ENCODE measurements around the gene CREB3L4.
A peak's percentile ranks its signal among the peaks of the same experiment; 100 is the strongest.

Gene CREB3L4

GRCh38 chr1:153961421-153961820 lies 6.3 kb upstream of the CREB3L4 start:
- H3K9ac ChIP-seq (ENCODE audit: low read depth, low read length) = peak overlapping the region; percentile 93
- H3K4me1 ChIP-seq (ENCODE audit: insufficient read depth, low read length) = peaks cover 15% of the 10 kb centered on the region
- peaks cover 11% of the 10 kb centered on the region; the same call in 1 of the 2 replicates for H3K36me3 ChIP-seq (ENCODE audit: insufficient read depth, low read length)
- H3K9me3 ChIP-seq (ENCODE audit: control insufficient read depth, insufficient read depth, low read length) = no peaks in the 10 kb centered on the region

- H3K9ac ChIP-seq (ENCODE audit: low read depth, low read length) = peak overlapping the region; percentile 93
- peaks cover 15% of the 10 kb centered on the region for H3K4me1 ChIP-seq (ENCODE audit: insufficient read depth, low read length)
- no peaks in the 10 kb centered on the region for H3K9me3 ChIP-seq (ENCODE audit: control insufficient read depth, insufficient read depth, low read length)
- H3K36me3 ChIP-seq (ENCODE audit: insufficient read depth, low read length) = peaks cover 11% of the 10 kb centered on the region; the same call in 1 of the 2 replicates
Observed at GRCh38 chr1:153962088-153963029, 5.3 kb upstream of the CREB3L4 start.

GRCh38 chr1:153963030-153963849 lies 4.5 kb upstream of the CREB3L4 start, which contains the start of gene SLC39A1:
Gene SLC39A1 (minus strand): TSS chr1:153963537. CDS start chr1:153962715, 822 bp downstream.
- Histone ChIP-seq H3K9ac (ENCODE audit: low read depth, low read length) (peak within 1 kb of the TSS; percentile 93), H3K4me1 (ENCODE audit: insufficient read depth, low read length) (peaks cover 15% of the 10 kb centered on the region), H3K9me3 (ENCODE audit: control insufficient read depth, insufficient read depth, low read length) (no peaks in the 10 kb centered on the region), H3K36me3 (ENCODE audit: insufficient read depth, low read length) (peaks cover 11% of the 10 kb centered on the region; the same call in 1 of the 2 replicates)

- H3K9ac ChIP-seq (ENCODE audit: low read depth, low read length) = peak overlapping the region; percentile 81
- no peaks in the 10 kb centered on the region for H3K9me3 ChIP-seq (ENCODE audit: control insufficient read depth, insufficient read depth, low read length)
- H3K36me3 ChIP-seq (ENCODE audit: insufficient read depth, low read length) = peaks cover 11% of the 10 kb centered on the region; the same call in 1 of the 2 replicates
- H3K4me1 ChIP-seq (ENCODE audit: insufficient read depth, low read length) = peaks cover 18% of the 10 kb centered on the region
Observed at GRCh38 chr1:153963850-153964331, 3.8 kb upstream of the CREB3L4 start.

- Histone ChIP-seq H3K36me3 (ENCODE audit: insufficient read depth, low read length) (0 out of 2 replicates have a peak, but pooled peaks cover 2% of the 10 kb centered on the region), H3K9me3 (ENCODE audit: control insufficient read depth, insufficient read depth, low read length) (no peaks in the 10 kb centered on the region), H3K4me1 (ENCODE audit: insufficient read depth, low read length) (peaks cover 8% of the 10 kb centered on the region; the same call in 1 of the 2 replicates), H3K9ac (ENCODE audit: low read depth, low read length) (peak overlapping the region; percentile 71)
Observed at GRCh38 chr1:153968000-153968363, 280 bp downstream of the CREB3L4 start.

- H3K36me3 ChIP-seq (ENCODE audit: insufficient read depth, low read length) = 0 out of 2 replicates have a peak, but pooled peaks cover 2% of the 10 kb centered on the region
- peaks cover 8% of the 10 kb centered on the region; the same call in 1 of the 2 replicates for H3K4me1 ChIP-seq (ENCODE audit: insufficient read depth, low read length)
- no peaks in the 10 kb centered on the region for H3K9me3 ChIP-seq (ENCODE audit: control insufficient read depth, insufficient read depth, low read length)
- peak overlapping the region; percentile 71 for H3K9ac ChIP-seq (ENCODE audit: low read depth, low read length)
Observed at GRCh38 chr1:153968408-153968807, 706 bp downstream of the CREB3L4 start.

GRCh38 chr1:153968972-153969371 lies 1.3 kb downstream of the CREB3L4 start:
- H3K4me1 ChIP-seq (ENCODE audit: insufficient read depth, low read length) = peaks cover 8% of the 10 kb centered on the region; the same call in 1 of the 2 replicates
- 0 out of 2 replicates have a peak, but pooled peaks cover 2% of the 10 kb centered on the region for H3K36me3 ChIP-seq (ENCODE audit: insufficient read depth, low read length)
- H3K9ac ChIP-seq (ENCODE audit: low read depth, low read length) = peak overlapping the region; percentile 71
- no peaks in the 10 kb centered on the region for H3K9me3 ChIP-seq (ENCODE audit: control insufficient read depth, insufficient read depth, low read length)

GRCh38 chr1:153970346-153970745 lies 2.6 kb downstream of the CREB3L4 start:
- Histone ChIP-seq H3K4me1 (ENCODE audit: insufficient read depth, low read length) (peaks cover 8% of the 10 kb centered on the region; the same call in 1 of the 2 replicates), H3K36me3 (ENCODE audit: insufficient read depth, low read length) (0 out of 2 replicates have a peak, but pooled peaks cover 2% of the 10 kb centered on the region), H3K9me3 (ENCODE audit: control insufficient read depth, insufficient read depth, low read length) (no peaks in the 10 kb centered on the region), H3K9ac (ENCODE audit: low read depth, low read length) (no peak overlapping the region)

- H3K4me1 ChIP-seq (ENCODE audit: insufficient read depth, low read length) = peaks cover 4% of the 10 kb centered on the region; the same call in 1 of the 2 replicates
- 0 out of 2 replicates have a peak, but pooled peaks cover 2% of the 10 kb centered on the region for H3K36me3 ChIP-seq (ENCODE audit: insufficient read depth, low read length)
- no peaks in the 10 kb centered on the region for H3K9me3 ChIP-seq (ENCODE audit: control insufficient read depth, insufficient read depth, low read length)
- H3K9ac ChIP-seq (ENCODE audit: low read depth, low read length) = no peak overlapping the region
Observed at GRCh38 chr1:153973071-153973470, 5.4 kb downstream of the CREB3L4 start.

GRCh38 chr1:153973525-153973924 lies 5.8 kb downstream of the CREB3L4 start:
- Histone ChIP-seq H3K4me1 (ENCODE audit: insufficient read depth, low read length) (peaks cover 2% of the 10 kb centered on the region; the same call in 1 of the 2 replicates), H3K9me3 (ENCODE audit: control insufficient read depth, insufficient read depth, low read length) (no peaks in the 10 kb centered on the region), H3K36me3 (ENCODE audit: insufficient read depth, low read length) (0 out of 2 replicates have a peak, but pooled peaks cover 2% of the 10 kb centered on the region), H3K9ac (ENCODE audit: low read depth, low read length) (no peak overlapping the region)

GRCh38 chr1:153976819-153977249 lies 9.1 kb downstream of the CREB3L4 start:
- Histone ChIP-seq H3K9ac (ENCODE audit: low read depth, low read length) (peak overlapping the region; percentile 78), H3K9me3 (ENCODE audit: control insufficient read depth, insufficient read depth, low read length) (no peaks in the 10 kb centered on the region), H3K4me1 (ENCODE audit: insufficient read depth, low read length) (no peaks in the 10 kb centered on the region), H3K36me3 (ENCODE audit: insufficient read depth, low read length) (peaks cover 6% of the 10 kb centered on the region; the same call in 1 of the 2 replicates)

GRCh38 chr1:153977250-153978240 lies 9.8 kb downstream of the CREB3L4 start, which contains the start of gene JTB:
Gene JTB (minus strand): TSS chr1:153977674. CDS start chr1:153977252, 422 bp downstream.
- Histone ChIP-seq H3K9me3 (ENCODE audit: control insufficient read depth, insufficient read depth, low read length) (no peaks in the 10 kb centered on the region), H3K36me3 (ENCODE audit: insufficient read depth, low read length) (peaks cover 9% of the 10 kb centered on the region), H3K9ac (ENCODE audit: low read depth, low read length) (peak within 1 kb of the TSS; percentile 78), H3K4me1 (ENCODE audit: insufficient read depth, low read length) (no peaks in the 10 kb centered on the region)

Data from ES-I3 (cell line).